Body of pancreas (tissue), 4 donors: ENCODE measurements around the gene OLFML2A. TPM values are rescaled to one million over a fixed set of nuclear protein-coding genes. Genes with fewer than 3 reads are reported as not detected.
"Not testable (repeated sequence)": the region's sequence is repeated elsewhere in the genome, so short reads cannot be mapped to it uniquely, and the experiment has no call there.

Experiments used
- ATAC-seq: fragments of 150-250 bp; one replicate; pipeline ENCODE4 v1.9.1; 2016
- DNase-seq, 4 donors: peaks; one replicate each; pipeline ENCODE4 v3.0.0-alpha.2; 2019
- H3K27ac ChIP-seq, 4 donors: fragments of 200-600 bp; sonication (generic); 1 replicate in 3 of 4; 2 replicates in 1 of 4; pipeline versions ENCODE4 v1.5.1 to v1.6.1; 2016 to 2019; ENCODE audit warnings: mild to moderate bottlenecking in 1 of 4, mixed read lengths in 1 of 4, moderate library complexity in 1 of 4
- H3K27me3 ChIP-seq, 2 donors: fragments of 200-600 bp; sonication (generic); one replicate each; pipeline ENCODE4 v1.6.0; 2016; ENCODE audit warnings: mild to moderate bottlenecking in 1 of 2
- H3K36me3 ChIP-seq, 2 donors: fragments of 200-600 bp; sonication (generic); replicated peaks in 1 of 2; 2 replicates each; pipeline ENCODE4 v1.5.1; 2016; ENCODE audit warnings: low read depth in 2 of 2; ENCODE audit not compliant: insufficient read depth in 1 of 2
- H3K4me1 ChIP-seq: fragments of 200-600 bp; sonication (generic); one replicate; pipeline ENCODE4 v1.6.0; 2016
- H3K4me3 ChIP-seq, 2 donors: fragments of 200-600 bp; sonication (generic); 1 replicate in 1 of 2; 2 replicates in 1 of 2; pipeline ENCODE4 v1.5.1; 2016 to 2019
- H3K9me3 ChIP-seq, 3 donors: fragments of 200-600 bp; sonication (generic); 1 replicate in 2 of 3; 2 replicates in 1 of 3; pipeline ENCODE4 v1.5.1; 2016
- CTCF ChIP-seq, 7 experiments: fragments of 450-650 bp in 4 of 7; fragments of 200-600 bp in 3 of 7; sonication (generic) in 3 of 7; IDR thresholded peaks; one replicate each; pipeline ENCODE4 v1.5.1; 2016 to 2019; ENCODE audit warnings: antibody characterized with exemption in 7 of 7
- POLR2A ChIP-seq, 3 donors: fragments of 450-650 bp; IDR thresholded peaks; one replicate each; pipeline ENCODE4 v1.6.1; 2016; ENCODE audit warnings: antibody characterized with exemption in 3 of 3, mild to moderate bottlenecking in 2 of 3
- WGBS, 2 donors: methylation state at CpG; one replicate each; pipeline ENCODE4 v1.1.5; 2017; 5-methylcytosine and 5-hydroxymethylcytosine counted together
- intact Hi-C: fragments of 100-400 bp; cut with DNase I; formaldehyde crosslinking; loops from one replicate; pipeline ENCODE4 v1.15.1; 2023
- total RNA-seq, 2 donors: library from RNA; depleted of rRNA; stranded (reverse); fragments of >200 nt; gene quantifications; one replicate each; pipeline ENCODE4 v1.1.0, GENCODE V29; 2016

OLFML2A gene
- total RNA-seq, 2 donors from 2014 or later = 4.4 to 5.3 TPM

- Histone ChIP-seq H3K4me3 (peak overlapping the region; percentile 83 to 89), H3K9me3 (no peaks in the 10 kb centered on the region), H3K27ac (peak overlapping the region; percentile 40 to 91 (median 86)), H3K27me3 (no peaks in the 10 kb centered on the region), H3K36me3 (no peaks in the 10 kb centered on the region), H3K4me1 (peaks cover 17% of the 10 kb centered on the region)
- ATAC-seq = no peak
- 0 to 1% methylated on average over 28 to 37 of the region's 43 CpGs for WGBS, 2 donors
- no peak for TF ChIP-seq POLR2A (IDR thresholded peaks at IDR 0.05)
- TF ChIP-seq CTCF (IDR thresholded peaks at IDR 0.05) = no peak
- peak in 3 of 4 donors; percentile 31 to 58 (median 45) for DNase-seq
- intact Hi-C loops = no loop called here
Measured at GRCh38 chr9:124770359-124771020, 6.4 kb upstream of the OLFML2A start.

- H3K36me3 ChIP-seq = no peaks in the 10 kb centered on the region
- peak within 1 kb of the TSS; percentile 83 to 89 for H3K4me3 ChIP-seq
- ATAC-seq (peak; percentile 92), DNase-seq (peak; percentile 98 to 99 (median 98))
- TF ChIP-seq CTCF (IDR thresholded peaks at IDR 0.05) (peak in 6 of 7 experiments; percentile 7 to 41 (median 26)), POLR2A (IDR thresholded peaks at IDR 0.05) (peak in 2 of 3 donors; percentile 41 to 53)
- 0% methylated on average over 26 to 68 of the region's 82 CpGs for WGBS, 2 donors
- H3K4me1 ChIP-seq = peaks cover 18% of the 10 kb centered on the region
- H3K27me3 ChIP-seq = no peaks in the 10 kb centered on the region
- intact Hi-C loops = no loop called here
- peak within 1 kb of the TSS; percentile 40 to 91 (median 86) for H3K27ac ChIP-seq
- H3K9me3 ChIP-seq = no peaks in the 10 kb centered on the region
Measured at GRCh38 chr9:124771021-124771866, 5.7 kb upstream of the OLFML2A start, which contains the start of gene NR6A1. Gene NR6A1, minus strand, starts transcription at chr9:124771311.

- 17 to 19% methylated on average over 36 to 39 of the region's 39 CpGs for WGBS, 2 donors
- TF ChIP-seq POLR2A (IDR thresholded peaks at IDR 0.05) = no peak
- TF ChIP-seq CTCF (IDR thresholded peaks at IDR 0.05) = peak; percentile 94 to 97 (median 96)
- DNase-seq = peak; percentile 66 to 81 (median 77)
Measured at GRCh38 chr9:124771867-124772679, 4.9 kb upstream of the OLFML2A start.

GRCh38 chr9:124772877-124773276, 4.1 kb upstream of the OLFML2A start:
- H3K36me3 ChIP-seq, H3K27ac ChIP-seq, ATAC-seq, H3K9me3 ChIP-seq, H3K27me3 ChIP-seq, DNase-seq, H3K4me3 ChIP-seq: not testable (repeated sequence)
- WGBS, 2 donors = 82 to 89% methylated on average over 11 to 15 of the region's 15 CpGs
- intact Hi-C loops = loop anchor here (2.0 kb wide), 1 partner anchor 82 kb away; no protein-coding TSS in a partner anchor
- peaks cover 31% of the 10 kb centered on the region for H3K4me1 ChIP-seq

More at GRCh38 chr9:124771867-124772679, 4.9 kb upstream of the OLFML2A start:
- ATAC-seq = peak; percentile 43
- Histone ChIP-seq H3K9me3 (no peaks in the 10 kb centered on the region), H3K36me3 (no peaks in the 10 kb centered on the region), H3K27me3 (no peaks in the 10 kb centered on the region), H3K4me3 (peak overlapping the region in 1 of 2 donors; percentile 3), H3K27ac (peak overlapping the region; percentile 40 to 91 (median 86)), H3K4me1 (peaks cover 25% of the 10 kb centered on the region)
- intact Hi-C loops = loop anchor here (2.0 kb wide), 1 partner anchor 83 kb away; no protein-coding TSS in a partner anchor
